ENCODE results near the gene MT1A.

Gene MT1A

DNA sequence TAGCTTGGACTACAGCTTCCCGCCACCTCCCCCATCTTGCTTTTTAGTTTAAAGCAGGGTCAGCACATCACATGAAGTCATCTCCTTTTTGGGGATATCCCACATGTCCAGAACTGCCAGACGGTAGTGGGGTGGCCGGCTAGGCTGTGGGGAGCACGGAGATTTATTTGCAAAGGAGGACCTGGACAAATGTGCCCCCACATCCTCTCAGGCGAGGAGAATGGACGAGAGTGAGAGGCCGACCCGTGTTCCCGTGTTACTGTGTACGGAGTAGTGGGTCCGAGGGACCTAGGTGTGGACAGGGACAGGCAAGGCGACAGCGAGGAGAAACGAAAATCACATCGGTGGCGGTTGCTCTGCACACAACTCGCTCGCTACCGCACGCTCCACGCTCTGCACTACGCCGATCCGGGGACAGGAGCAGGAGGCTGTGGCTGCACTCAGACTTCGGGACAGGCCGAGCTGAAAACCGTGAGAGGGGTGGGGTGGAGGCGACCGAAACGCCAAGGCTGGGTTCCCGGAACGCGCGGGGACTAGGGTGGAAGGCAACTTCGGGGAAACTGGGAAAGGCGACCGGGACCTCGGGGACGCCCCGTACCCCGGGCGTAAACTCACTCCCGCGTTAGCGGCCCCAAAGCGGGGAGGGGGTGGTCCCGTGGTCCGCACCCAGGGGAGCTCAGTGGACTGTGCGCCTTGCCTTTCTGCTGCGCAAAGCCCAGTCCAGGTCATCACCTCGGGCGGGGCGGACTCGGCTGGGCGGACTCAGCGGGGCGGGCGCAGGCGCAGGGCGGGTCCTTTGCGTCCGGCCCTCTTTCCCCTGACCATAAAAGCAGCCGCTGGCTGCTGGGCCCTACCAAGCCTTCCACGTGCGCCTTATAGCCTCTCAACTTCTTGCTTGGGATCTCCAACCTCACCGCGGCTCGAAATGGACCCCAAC lies at the start of gene MT1A:
MT1A (plus strand) TSS at position 853 of the 937 bp plus-strand sequence; CDS start at position 926, 73 bp downstream.
- Histone ChIP-seq H3K36me3 (ENCODE audit: insufficient read depth, low read depth, low read length) (no peaks in the 10 kb centered on the region), H3K27ac (ENCODE audit: low read length) (no peak within 1 kb of the TSS), H3K4me1 (ENCODE audit: insufficient read depth, low read length) (peaks cover 3% of the 10 kb centered on the region; the same call in 1 of the 2 replicates), H3K9me3 (ENCODE audit: insufficient read depth, low read depth, low read length) (no peaks in the 10 kb centered on the region; the same call in 1 of the 2 replicates), H3K27me3 (ENCODE audit: insufficient read depth, low read length) (peaks cover 100% of the 10 kb centered on the region), H3K4me3 (ENCODE audit: low read length) (peak within 1 kb of the TSS; percentile 47), H3K9ac (ENCODE audit: low read depth, low read length) (no peak within 1 kb of the TSS)

DNA sequence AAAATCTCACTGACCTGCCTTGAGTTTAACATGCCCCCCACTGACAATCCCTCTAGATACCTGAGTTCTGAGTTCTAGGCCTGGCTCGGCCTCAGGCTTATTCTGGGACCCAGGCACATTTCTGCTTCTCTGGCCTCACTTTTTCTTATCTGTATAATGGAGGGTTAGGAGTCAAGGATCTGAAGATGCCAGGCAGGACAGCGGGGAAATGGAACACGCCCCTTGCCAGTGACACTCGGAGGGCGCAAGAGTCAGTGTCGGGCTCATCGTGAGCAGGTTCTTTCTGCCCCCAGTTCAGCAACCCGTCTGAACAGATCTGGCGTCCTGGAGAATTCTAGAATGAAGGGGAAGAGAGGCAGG lies 49.7 kb upstream of the MT1A start:
- Histone ChIP-seq H3K4me3 (ENCODE audit: low read length) (peak overlapping the region; percentile 68; the same call in 1 of the 2 replicates), H3K27ac (ENCODE audit: low read length) (no peak overlapping the region), H3K9me3 (ENCODE audit: insufficient read depth, low read depth, low read length) (no peaks in the 10 kb centered on the region), H3K27me3 (ENCODE audit: insufficient read depth, low read length) (peaks cover 85% of the 10 kb centered on the region), H3K9ac (ENCODE audit: low read depth, low read length) (no peak overlapping the region), H3K4me1 (ENCODE audit: insufficient read depth, low read length) (no peaks in the 10 kb centered on the region; the same call in 1 of the 2 replicates), H3K36me3 (ENCODE audit: insufficient read depth, low read depth, low read length) (no peaks in the 10 kb centered on the region)

DNA sequence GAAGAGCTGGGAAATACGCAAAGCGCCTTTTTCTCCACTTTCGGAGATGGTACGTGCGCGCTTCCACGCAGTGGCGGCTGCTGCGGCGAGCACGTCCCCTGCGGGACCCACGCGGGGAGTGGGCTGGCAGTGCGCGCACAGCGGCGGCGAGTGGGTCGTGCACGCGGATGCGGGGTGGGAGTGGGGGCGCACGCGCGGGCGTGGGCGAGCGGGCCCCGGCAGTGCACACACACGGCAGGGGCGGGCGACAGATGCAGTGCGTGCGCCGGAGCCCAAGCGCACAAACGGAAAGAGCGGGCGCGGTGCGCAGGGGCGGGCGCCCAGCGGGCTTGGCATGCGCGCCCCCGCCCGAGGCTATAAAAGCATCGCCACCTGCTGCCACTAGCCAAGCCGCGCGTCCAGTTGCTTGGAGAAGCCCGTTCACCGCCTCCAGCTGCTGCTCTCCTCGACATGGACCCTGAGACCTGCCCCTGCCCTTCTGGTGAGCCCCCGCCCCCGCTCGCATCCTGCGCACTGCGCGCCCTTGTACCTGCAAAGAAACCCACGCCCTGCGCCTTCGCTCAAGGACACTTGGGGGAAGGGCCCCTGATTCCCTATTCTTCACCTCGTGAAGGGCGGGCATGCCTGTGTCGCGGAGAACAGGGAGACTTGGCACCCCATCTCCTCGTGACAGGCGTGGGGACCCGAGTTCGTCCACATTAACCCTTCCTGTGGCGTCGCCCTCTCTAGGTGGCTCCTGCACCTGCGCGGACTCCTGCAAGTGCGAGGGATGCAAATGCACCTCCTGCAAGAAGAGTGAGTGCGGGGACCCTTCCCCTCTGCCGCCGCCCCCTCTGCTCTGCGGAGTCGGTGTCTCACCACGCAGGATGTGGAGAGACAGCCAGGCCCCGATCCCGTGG lies 49.1 kb upstream of the MT1A start, which contains the start of gene MT3:
MT3 (plus strand) TSS at position 388 of the 899 bp plus-strand sequence; CDS start at position 451, 63 bp downstream.
- Histone ChIP-seq H3K4me1 (ENCODE audit: insufficient read depth, low read length) (no peaks in the 10 kb centered on the region; the same call in 1 of the 2 replicates), H3K4me3 (ENCODE audit: low read length) (peak within 1 kb of the TSS; percentile 68), H3K9ac (ENCODE audit: low read depth, low read length) (no peak within 1 kb of the TSS), H3K36me3 (ENCODE audit: insufficient read depth, low read depth, low read length) (no peaks in the 10 kb centered on the region), H3K27ac (ENCODE audit: low read length) (no peak within 1 kb of the TSS), H3K27me3 (ENCODE audit: insufficient read depth, low read length) (peaks cover 85% of the 10 kb centered on the region), H3K9me3 (ENCODE audit: insufficient read depth, low read depth, low read length) (no peaks in the 10 kb centered on the region)

DNA sequence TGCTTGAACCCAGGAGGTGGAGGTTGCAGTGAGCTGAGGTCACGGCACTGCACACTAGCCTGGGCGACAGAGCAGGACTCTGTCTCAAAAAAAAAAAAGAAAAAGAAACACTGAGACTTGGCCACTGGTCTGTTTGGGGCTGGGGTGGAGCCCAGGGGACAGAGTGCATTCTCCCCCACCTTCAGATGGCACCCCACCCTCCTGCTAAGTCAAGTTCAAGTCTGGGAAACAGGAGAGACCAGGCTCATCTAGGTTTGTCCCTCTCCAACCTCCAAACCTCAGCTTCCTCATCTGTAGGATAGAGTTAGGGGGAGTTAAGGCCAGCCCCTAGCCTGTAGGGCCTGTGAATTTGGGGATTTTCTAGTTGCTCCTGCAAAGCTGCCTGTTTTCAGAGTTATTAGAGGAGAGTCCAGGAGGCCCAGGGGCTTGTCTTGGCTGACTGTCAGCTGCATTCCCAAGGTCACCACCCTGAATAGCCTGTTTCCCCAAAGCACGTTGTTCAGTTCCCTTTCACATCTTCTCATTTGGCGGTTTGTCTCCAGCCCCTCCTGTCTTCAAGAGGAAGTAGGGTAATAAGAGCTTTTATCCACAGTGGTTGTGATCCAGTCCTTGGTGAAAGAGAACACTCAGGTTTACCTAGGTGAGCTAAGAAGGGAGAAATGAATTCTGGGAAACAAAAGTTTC lies 46.9 kb upstream of the MT1A start:
- Histone ChIP-seq H3K27me3 (ENCODE audit: insufficient read depth, low read length) (peaks cover 74% of the 10 kb centered on the region), H3K9me3 (ENCODE audit: insufficient read depth, low read depth, low read length) (no peaks in the 10 kb centered on the region), H3K36me3 (ENCODE audit: insufficient read depth, low read depth, low read length) (no peaks in the 10 kb centered on the region), H3K4me1 (ENCODE audit: insufficient read depth, low read length) (no peaks in the 10 kb centered on the region; the same call in 1 of the 2 replicates), H3K27ac (ENCODE audit: low read length) (no peak overlapping the region), H3K4me3 (ENCODE audit: low read length) (no peak overlapping the region), H3K9ac (ENCODE audit: low read depth, low read length) (no peak overlapping the region)

DNA sequence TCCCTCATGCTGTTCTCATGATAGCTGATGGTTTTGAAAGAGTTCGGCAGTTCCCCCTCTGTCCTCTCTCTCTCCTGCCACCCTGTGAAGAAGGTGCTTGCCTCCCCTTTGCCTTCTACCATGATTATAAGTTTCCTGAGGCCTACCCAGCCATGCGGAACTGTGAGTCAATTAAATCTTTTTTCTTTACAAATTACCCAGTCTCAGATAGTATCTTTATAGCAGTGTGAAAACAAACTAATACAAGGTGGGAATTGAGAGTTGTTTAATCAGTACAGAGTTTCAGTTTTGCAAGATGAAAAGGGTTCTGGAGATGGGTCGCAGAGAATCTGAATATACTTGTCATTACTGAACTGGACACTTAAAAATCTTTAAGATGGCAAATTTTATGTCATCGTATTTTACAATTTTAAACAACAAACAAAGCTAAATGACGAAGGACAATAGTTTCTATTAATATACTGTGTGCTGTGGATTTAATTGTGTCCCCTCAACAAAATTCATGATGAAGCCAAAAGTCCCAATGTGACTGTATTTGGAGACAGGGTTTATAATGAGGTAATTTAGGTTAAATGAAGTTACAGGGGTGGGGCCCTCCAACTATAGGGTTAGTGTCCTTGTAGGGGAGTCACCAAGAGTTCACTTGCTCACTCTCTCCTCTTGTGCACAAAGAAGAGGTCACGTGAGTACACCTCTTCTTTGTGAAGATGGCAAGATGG lies 44.7 kb upstream of the MT1A start:
- Histone ChIP-seq H3K36me3 (ENCODE audit: insufficient read depth, low read depth, low read length) (no peaks in the 10 kb centered on the region), H3K4me1 (ENCODE audit: insufficient read depth, low read length) (no peaks in the 10 kb centered on the region; the same call in 1 of the 2 replicates), H3K4me3 (ENCODE audit: low read length) (no peak overlapping the region), H3K27me3 (ENCODE audit: insufficient read depth, low read length) (peaks cover 55% of the 10 kb centered on the region), H3K9me3 (ENCODE audit: insufficient read depth, low read depth, low read length) (no peaks in the 10 kb centered on the region; the same call in 1 of the 2 replicates), H3K27ac (ENCODE audit: low read length) (no peak overlapping the region), H3K9ac (ENCODE audit: low read depth, low read length) (no peak overlapping the region)

DNA sequence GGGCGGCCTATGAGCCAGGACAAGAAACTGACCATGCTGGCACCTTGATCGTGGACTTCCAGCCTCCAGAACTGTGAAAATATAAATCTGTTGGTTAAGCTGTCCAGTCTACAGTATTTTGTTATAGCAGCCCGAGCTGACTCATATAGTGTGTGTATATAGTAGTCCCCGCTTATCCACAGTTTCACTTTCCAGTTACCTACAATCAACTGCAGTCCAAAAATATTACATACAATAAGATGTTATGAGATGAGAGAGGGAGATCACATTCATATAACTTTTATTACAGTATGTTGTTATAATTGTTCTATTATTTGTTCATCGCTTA lies 44.2 kb upstream of the MT1A start:
- H3K27me3 ChIP-seq (ENCODE audit: insufficient read depth, low read length) = peaks cover 50% of the 10 kb centered on the region
- no peaks in the 10 kb centered on the region; the same call in 1 of the 2 replicates for H3K4me1 ChIP-seq (ENCODE audit: insufficient read depth, low read length)
- no peaks in the 10 kb centered on the region for H3K36me3 ChIP-seq (ENCODE audit: insufficient read depth, low read depth, low read length)
- no peak overlapping the region for H3K4me3 ChIP-seq (ENCODE audit: low read length)
- H3K9me3 ChIP-seq (ENCODE audit: insufficient read depth, low read depth, low read length) = no peaks in the 10 kb centered on the region; the same call in 1 of the 2 replicates
- H3K27ac ChIP-seq (ENCODE audit: low read length) = no peak overlapping the region
- H3K9ac ChIP-seq (ENCODE audit: low read depth, low read length) = no peak overlapping the region

DNA sequence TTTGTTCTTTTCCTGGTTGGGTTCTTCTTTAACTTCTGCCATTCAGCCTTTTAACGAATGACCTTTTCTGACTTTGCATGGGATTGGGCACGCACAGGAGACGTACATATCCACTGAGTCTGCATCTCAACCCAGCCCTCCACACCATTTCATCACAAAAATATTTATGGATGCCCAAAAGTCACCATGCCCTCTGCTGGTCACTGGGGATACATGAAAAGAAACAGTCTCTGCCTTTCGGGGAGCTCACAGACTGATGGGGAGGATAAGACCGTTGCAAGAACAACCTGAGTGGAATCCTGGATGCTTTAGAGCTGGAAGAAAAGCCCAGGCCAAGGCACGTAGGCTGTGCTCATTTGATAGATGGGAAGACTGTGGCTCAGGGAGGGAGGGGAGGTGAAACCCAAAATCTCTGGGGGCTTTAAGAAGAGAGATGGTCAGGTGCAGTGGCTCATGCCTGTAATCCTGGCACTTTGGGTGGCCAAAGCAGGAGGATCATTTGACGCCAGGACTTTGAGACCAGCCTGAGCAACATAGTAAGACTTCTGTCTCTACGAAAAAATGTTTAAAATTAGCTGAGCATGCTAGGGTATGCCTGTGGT lies 38.0 kb upstream of the MT1A start:
- Histone ChIP-seq H3K9me3 (ENCODE audit: insufficient read depth, low read depth, low read length) (no peaks in the 10 kb centered on the region; the same call in 1 of the 2 replicates), H3K27ac (ENCODE audit: low read length) (no peak overlapping the region), H3K36me3 (ENCODE audit: insufficient read depth, low read depth, low read length) (no peaks in the 10 kb centered on the region), H3K9ac (ENCODE audit: low read depth, low read length) (no peak overlapping the region), H3K27me3 (ENCODE audit: insufficient read depth, low read length) (peaks cover 23% of the 10 kb centered on the region), H3K4me3 (ENCODE audit: low read length) (no peak overlapping the region), H3K4me1 (ENCODE audit: insufficient read depth, low read length) (no peaks in the 10 kb centered on the region)

DNA sequence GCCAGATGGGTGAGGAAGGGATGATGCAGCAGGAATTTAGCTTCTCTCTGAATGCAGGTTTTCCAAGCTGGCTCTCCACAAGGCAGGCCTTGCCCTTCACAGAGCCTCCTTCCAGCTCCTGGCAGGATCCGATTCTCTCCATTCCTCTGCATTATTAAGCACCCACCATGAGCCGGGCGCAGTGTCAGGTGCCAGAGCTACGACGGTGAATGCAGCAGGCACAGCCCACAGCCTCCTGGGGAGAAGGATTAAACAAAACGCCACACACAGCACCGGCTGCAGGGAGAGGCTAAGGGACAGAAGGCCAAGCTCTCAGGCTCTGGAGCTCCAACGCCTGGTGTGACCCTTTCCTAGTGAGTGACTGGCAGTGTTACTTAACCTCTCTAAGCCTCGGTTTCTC lies 37.1 kb upstream of the MT1A start:
- Histone ChIP-seq H3K4me3 (ENCODE audit: low read length) (no peak overlapping the region), H3K27me3 (ENCODE audit: insufficient read depth, low read length) (peaks cover 29% of the 10 kb centered on the region), H3K36me3 (ENCODE audit: insufficient read depth, low read depth, low read length) (no peaks in the 10 kb centered on the region), H3K4me1 (ENCODE audit: insufficient read depth, low read length) (no peaks in the 10 kb centered on the region), H3K27ac (ENCODE audit: low read length) (no peak overlapping the region), H3K9ac (ENCODE audit: low read depth, low read length) (no peak overlapping the region), H3K9me3 (ENCODE audit: insufficient read depth, low read depth, low read length) (no peaks in the 10 kb centered on the region; the same call in 1 of the 2 replicates)

DNA sequence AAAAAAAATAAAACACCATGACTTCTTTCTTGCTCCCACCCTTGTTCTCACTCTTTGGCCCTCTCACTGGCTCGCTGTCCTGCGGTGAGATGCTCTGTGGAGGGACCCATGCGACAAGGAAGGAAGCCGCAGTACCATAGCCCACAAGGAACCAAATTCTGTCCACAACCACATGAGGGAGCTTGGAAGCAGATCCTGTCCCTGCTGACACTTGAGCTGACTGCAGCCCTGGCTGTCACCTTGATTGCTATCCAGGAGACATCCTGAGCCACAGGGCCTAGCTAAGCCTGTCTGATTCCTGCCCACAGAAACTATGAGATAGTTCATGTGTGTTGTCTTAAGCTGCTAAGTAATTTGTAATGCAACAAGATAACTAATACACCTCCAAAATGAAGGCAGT lies 34.9 kb upstream of the MT1A start:
- Histone ChIP-seq H3K9me3 (ENCODE audit: insufficient read depth, low read depth, low read length) (no peaks in the 10 kb centered on the region), H3K9ac (ENCODE audit: low read depth, low read length) (no peak overlapping the region), H3K27me3 (ENCODE audit: insufficient read depth, low read length) (peaks cover 47% of the 10 kb centered on the region), H3K4me1 (ENCODE audit: insufficient read depth, low read length) (no peaks in the 10 kb centered on the region), H3K4me3 (ENCODE audit: low read length) (no peak overlapping the region), H3K36me3 (ENCODE audit: insufficient read depth, low read depth, low read length) (no peaks in the 10 kb centered on the region), H3K27ac (ENCODE audit: low read length) (no peak overlapping the region)

DNA sequence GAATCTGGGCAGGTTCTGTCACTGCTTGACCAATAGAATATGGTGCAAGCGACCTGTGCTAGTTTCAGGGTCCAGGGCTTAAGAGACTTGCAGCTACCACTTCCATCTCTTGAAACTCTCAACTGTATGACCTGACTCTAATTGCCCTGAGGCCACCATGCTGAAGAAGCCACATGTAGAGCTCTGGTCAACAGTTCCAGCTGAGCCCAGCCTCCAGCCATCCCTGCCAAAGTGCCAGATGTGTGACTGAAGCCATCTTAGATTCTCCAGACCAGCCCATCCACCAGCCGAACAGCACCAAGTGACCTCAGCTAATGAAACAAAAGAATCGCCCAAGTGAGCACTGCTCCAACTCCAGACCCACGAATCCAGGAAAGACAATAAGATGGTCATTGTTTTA lies 33.5 kb upstream of the MT1A start:
- Histone ChIP-seq H3K4me1 (ENCODE audit: insufficient read depth, low read length) (peaks cover 5% of the 10 kb centered on the region), H3K27me3 (ENCODE audit: insufficient read depth, low read length) (peaks cover 61% of the 10 kb centered on the region), H3K27ac (ENCODE audit: low read length) (no peak overlapping the region), H3K4me3 (ENCODE audit: low read length) (no peak overlapping the region), H3K9ac (ENCODE audit: low read depth, low read length) (no peak overlapping the region), H3K36me3 (ENCODE audit: insufficient read depth, low read depth, low read length) (no peaks in the 10 kb centered on the region), H3K9me3 (ENCODE audit: insufficient read depth, low read depth, low read length) (no peaks in the 10 kb centered on the region)

All from iPS-20b (cell line).